Subcutaneous adipose tissue (tissue), 4 donors: ENCODE results near the gene ENPP7. TPM values are rescaled to one million over a fixed set of nuclear protein-coding genes. Genes with fewer than 3 reads are reported as not detected.

ENCODE experiments used
- CTCF ChIP-seq: fragments of 450-650 bp; IDR thresholded peaks from one replicate; pipeline ENCODE4 v1.5.1; 2016; ENCODE audit warnings: low read depth, mild to moderate bottlenecking, control low read depth, antibody characterized with exemption, moderate library complexity
- total RNA-seq, 4 donors: library from RNA; depleted of rRNA; stranded (reverse); fragments of >200 nt; gene quantifications; one replicate each; pipeline ENCODE4 v1.1.0, GENCODE V29; 2016

The ENPP7 gene
- total RNA-seq, 4 donors from 2014 or later = not detected

DNA sequence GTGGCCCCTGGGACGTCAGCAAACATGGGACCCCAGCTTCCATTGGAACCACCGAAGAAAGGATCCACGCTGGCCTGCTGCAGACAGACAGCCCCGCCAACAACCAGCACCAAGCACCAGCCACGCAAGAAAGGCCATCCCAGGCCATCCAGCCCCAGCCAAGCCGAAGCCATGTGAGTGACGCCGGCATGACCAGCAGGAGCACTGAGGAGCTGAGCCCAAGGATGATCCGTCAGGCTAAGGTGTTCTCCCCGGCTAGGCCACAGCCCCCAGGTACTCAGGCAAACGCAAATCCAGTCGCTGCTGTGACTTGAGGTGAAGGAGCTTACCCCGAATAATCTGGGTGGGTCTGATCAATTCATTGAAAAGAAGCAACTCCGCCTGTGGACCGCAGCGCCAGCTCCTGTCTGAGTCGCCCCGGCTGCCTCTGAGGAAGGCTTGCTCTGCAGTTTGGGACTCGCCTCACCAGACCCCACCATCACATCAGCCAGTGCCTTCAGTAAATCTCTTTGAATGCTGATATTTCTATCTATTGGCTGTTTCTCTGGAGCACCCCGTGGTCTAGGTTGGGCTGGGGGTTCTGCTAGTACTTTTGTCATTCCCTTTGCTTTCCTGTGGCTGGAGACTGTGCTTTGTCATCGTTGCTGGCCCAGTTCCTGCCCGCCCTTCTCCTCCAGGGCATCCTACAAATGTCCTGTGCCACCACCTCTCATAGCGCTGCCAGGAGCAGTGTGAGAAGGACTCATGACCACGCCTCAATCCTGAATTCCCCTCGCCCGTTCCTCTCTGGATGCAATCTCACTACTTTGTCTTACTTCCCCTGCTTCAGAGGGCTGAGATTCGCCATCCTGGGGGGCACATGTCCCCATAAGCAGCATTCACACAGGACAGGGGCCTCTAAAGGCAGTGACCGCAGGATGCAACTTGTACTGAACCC is 39.1 kb downstream of the ENPP7 start:
- no peak for TF ChIP-seq CTCF

GRCh38 chr17:79771276-79771675 is 40.5 kb downstream of the ENPP7 start:
- no peak for TF ChIP-seq CTCF

GRCh38 chr17:79774561-79774975 is 43.8 kb downstream of the ENPP7 start:
- TF ChIP-seq CTCF = no peak

DNA sequence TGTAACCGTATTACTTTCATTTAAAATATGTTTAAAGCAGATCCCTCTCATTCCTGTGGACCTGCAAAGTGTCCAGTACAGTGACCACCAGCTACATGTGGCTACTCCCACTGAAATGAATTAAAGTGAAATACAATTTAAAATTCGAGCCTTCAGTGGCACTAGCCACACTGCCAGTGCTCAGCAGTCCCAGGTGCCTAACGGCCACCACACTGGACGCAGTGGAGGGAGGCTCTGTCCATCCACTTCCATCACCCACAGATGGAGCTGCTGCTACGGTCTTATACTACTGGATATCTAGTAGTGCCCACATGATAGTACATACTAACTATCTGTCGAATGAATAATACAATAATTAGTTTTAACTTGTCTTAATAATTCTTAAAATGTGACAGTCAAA is 44.9 kb downstream of the ENPP7 start:
- TF ChIP-seq CTCF = no peak

DNA sequence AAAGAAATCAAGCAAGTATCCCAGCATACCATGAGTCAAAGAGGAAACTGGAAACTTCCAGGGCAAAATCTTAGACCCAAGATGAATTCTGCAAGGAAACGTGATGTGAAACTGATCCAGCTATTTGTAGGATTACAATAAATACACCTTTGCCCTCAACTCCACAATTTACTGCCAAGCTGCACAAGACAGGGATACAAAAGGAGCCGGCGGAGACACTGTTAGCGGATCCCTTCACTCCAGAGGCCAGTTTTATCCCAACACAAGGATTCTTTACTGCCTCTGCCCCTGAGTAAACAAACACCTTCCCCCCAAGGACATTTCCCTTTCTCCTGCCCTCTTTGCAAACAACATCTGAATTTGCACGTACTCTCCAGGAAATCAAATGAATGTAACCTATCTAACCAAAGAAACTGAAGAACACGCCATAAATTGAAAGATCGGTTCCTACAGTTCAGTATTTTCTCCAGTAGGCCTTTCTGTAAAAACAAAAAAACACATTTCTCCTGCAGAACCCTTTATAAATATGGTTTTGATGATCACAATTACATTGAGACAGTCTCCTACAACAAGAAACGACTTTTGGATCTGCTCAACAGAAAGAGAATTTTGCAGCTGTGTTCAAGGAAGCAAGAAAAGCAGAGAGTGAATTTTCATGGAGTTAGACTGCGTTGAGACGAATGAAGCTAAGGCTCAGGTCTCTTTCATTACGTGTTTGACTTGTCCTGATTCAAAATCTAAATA is 45.8 kb downstream of the ENPP7 start:
- TF ChIP-seq CTCF = no peak

DNA sequence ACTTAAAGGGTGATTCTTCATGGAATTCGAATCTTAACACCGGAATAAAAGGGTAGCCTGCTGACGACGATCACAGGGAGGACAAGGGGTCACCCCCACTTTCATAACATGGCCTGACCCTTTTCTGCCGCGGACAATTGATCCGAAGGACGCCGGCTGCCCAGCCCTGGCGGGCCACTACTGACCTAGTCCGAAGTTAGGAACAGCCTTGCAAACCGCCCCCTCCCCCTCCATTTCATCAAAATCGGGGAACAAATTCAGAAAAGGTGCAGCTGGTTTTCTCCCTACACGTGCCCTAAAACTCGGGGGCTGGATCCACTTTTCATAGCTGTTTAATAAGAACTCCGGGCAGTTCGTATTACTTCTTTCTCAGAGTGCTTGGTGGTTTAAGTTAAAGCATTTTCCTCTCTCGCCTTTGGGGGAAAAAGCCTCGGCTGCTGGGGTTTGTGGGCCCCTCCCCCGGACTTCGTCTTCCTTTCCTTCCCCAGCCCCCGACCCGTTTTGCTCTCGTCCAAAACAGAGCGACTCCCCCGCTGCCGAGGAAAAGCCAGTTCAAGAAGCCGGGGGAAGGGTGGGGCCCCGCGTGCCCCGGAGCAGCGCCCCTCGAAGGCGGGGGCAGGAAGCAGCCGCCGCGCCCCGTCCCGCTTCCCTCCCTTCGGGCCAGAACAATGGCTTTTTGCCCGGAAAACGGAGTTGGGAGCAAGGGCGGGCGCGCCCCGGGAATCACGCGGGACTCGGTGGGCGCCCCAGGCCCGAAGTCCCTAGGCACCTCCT is 46.6 kb downstream of the ENPP7 start:
- TF ChIP-seq CTCF = no peak
